GM23248 (cell line): ENCODE results near the gene TEKTIP1.

Experiments
- EZH2 ChIP-seq: fragments of 200-600 bp; sonication (generic); IDR thresholded peaks from 2 replicates; pipeline ENCODE4 v1.6.1; 2018; ENCODE audit warnings: antibody characterized with exemption, mild to moderate bottlenecking; ENCODE audit not compliant: insufficient read depth, poor library complexity, severe bottlenecking
- EZH2phosphoT487 ChIP-seq: fragments of 200-600 bp; sonication (generic); IDR thresholded peaks from 2 replicates; pipeline ENCODE4 v1.6.1; 2018; ENCODE audit warnings: antibody characterized with exemption, moderate library complexity, mild to moderate bottlenecking, low read depth; ENCODE audit not compliant: insufficient read depth

GRCh38 chr19:3547767-3548282, 8.9 kb downstream of the TEKTIP1 start:
- TF ChIP-seq EZH2 = no peak
- no peak for TF ChIP-seq EZH2phosphoT487
